Superior temporal gyrus (tissue), 1 donor: ENCODE data around the gene TPST1.
"Not testable (repeated sequence)": the region's sequence is repeated elsewhere in the genome, so short reads cannot be mapped to it uniquely, and the experiment has no call there.

Experiments
- DNase-seq: peaks from one replicate; pipeline ENCODE4 v3.0.0-alpha.2; 2016; ENCODE audit errors: extremely low spot score

TPST1 gene

DNA sequence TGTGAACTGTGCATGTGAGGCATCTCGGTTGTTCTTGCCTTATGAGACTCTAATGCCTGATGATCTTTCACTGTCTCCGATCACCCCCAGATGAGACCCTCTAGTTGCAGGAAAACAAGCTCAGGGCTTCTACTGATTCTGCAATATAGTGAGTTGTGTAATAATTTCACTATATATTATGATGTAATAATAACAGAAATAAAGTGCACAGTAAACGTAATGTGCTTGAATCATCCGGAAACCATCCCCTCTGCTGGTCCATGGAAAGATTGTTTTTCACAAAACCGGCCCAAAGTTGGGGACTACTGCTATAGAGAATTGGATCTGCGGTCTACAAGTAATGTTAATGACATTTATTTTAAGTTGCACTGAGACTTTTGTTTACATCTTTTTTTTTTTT lies 126.7 kb downstream of the TPST1 start:
- no peak for DNase-seq

GRCh38 chr7:66333443-66333842 lies 128.3 kb downstream of the TPST1 start:
- no peak for DNase-seq

DNA sequence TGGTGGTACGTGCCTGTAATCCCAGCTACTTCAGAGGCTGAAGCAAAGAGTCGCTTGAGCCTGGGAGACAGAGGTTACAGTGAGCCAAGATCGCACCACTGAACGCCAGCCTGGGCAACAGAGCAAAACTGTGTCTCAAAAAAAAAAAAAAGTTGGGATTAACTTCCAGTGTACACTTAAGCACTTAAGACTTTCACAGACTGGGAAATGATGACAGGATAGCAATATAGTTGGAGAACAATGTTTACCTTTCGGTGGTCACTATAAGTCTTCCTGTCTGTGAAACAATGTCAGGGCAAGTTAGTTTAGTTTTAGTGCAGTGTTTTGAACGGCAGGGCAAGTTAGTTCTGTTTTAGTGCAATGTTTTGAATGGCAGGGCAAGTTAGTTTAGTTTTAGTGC lies 130.2 kb downstream of the TPST1 start:
- no peak for DNase-seq

DNA sequence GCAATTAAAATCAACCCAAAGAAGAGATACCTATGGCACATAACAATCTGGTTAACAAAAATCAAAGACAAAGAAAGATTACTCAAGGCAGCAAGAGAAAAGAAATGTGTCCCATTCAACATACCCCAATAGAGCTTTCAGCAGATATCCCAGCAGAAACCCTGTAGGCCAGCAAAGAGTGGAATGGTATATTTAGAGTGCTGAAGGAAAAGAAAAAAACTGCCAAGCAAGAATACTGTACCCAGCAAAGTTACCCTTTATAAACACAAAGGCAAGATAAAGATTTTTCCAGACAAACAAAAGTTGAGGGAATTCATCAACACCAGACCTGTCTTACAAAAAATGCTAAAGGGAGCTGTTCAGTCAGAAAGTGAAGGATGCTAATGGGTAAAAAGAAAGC lies 131.6 kb downstream of the TPST1 start:
- no peak for DNase-seq

GRCh38 chr7:66339141-66339540 lies 134.0 kb downstream of the TPST1 start:
- no peak for DNase-seq

GRCh38 chr7:66344166-66344565 lies 139.0 kb downstream of the TPST1 start:
- DNase-seq, result no peak

DNA sequence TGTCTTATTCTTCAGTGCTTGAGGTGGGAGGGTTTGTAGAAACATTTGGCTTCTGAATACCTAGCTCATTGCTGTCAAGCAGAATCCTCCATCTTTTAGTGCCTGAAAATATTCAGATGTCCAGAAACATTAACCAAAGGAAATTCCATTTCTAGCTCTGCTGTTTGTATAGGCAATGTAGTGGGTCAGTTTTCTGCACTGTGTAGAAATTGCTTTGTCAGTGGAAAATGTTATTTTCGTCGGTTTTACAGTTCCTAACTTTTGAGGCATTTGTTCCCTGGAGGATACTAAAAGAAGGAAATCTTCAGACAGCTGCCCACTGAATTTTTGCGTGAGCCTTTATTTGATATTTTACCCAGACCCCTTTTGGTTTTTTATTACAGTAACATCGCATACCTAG lies 143.4 kb downstream of the TPST1 start:
- peak; percentile 24 for DNase-seq

GRCh38 chr7:66348959-66349358 lies 143.8 kb downstream of the TPST1 start:
- no peak for DNase-seq

DNA sequence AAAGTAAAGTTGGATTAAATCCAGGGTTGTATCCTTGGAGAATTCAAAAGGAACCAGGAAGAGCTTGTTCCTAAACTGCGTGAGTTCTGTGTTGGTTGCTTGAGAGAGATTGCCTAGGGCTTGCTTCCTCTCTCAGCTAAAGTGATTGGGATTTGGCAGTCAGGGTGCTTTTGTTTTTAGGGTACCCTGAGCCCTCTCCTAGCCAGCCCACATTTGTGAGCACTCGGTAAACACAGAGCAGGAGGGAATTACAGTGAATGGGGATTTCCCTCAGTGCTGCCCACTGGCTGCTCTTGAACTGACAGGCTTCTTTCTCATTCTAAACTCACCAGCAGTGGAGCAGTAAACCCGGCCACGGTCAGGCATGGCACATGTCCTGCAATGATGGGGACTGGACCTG lies 146.9 kb downstream of the TPST1 start:
- DNase-seq, result no peak

GRCh38 chr7:66353547-66353946 lies 148.4 kb downstream of the TPST1 start:
- DNase-seq, result no peak

- DNase-seq, result no peak
Observed at GRCh38 chr7:66355756-66356155, 150.6 kb downstream of the TPST1 start.

DNA sequence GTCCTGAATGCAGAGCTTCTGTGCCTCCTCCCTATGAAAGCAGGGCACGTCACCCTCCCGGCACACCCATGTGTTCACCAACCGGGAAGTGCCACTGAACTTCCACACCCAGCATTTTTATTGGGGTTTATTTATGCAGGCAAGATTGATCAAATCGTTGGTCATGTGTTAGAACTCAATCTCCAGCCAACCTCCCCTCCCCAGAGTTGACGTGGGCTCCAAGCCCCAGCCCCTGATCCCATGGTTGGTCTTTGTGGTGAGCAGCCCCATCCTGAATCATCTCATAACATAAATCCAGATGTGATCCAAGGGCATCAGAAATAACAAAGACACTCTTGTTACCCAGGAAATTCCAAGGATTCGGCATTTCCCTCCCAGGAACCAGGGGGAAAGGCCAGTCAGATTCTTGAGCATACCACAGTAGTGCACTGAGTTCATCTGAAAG lies 151.2 kb downstream of the TPST1 start:
- DNase-seq, result no peak

GRCh38 chr7:66357087-66357486 lies 152.0 kb downstream of the TPST1 start:
- no peak for DNase-seq

DNA sequence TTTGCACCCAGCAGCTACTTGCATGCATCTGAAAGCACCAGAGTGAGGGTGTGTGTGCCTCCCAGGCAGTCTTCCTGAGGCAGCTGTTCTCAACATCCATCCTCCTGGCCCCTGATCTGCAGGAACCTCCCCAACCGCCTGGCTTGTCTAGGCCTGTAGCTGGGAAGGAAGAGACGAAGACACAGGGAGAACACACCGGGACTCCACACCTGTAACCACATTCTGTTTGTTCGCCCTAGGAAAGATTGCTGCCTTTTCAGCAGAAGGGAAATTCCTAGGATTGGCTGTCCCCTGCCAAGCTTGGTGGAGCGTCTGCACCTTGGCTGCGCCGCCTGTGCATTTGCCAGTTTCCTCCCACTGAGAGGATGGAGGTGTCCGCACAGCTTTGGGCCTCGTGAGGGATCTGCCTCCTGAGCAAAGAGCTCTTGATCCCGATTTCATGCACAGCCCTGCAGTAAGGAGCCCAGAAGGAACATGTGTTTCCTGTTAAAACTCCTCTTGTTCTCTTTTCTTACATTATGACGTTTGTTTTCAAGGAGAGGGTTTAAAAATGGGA lies 154.6 kb downstream of the TPST1 start:
- DNase-seq, result peak; percentile 63

DNA sequence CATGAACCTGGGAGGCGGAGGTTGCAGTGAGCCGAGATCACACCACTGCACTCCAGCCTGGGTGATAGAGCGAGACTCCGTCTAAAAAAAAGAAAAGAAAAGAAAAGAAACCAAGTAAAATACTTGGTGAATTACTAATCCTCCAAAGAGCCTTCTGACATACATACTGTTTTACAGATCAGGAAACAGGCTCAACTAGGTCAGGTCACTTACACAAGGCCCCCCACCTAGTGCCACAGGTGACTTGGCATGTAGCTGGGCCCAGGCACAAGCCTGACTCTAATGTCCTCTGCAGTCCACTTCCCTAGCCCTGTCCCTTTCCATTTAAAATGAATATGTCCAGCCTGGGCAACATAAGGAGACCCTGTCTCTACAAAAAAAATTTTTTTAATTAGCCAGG lies 157.0 kb downstream of the TPST1 start:
- DNase-seq, result no peak

- no peak for DNase-seq
Observed at GRCh38 chr7:66363635-66364034, 158.5 kb downstream of the TPST1 start.

DNA sequence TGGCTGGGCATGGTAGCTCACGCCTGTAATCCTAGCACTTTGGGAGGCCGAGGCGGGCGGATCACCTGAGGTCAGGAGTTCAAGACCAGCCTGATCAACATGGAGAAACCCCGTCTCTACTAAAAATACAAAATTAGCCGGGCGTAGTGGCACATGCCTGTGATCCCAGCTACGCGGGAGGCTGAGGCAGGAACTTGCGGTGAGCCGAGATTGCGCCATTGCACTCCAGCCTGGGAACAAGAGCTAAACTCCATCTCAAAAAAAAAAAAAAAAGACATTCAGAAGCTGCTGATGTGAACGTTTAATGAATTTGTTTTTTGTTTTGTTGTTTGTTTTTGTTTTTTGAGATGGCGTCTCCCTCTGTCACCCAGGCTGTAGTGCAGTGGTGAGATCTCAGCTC lies 159.9 kb downstream of the TPST1 start:
- not testable (repeated sequence) for DNase-seq

DNA sequence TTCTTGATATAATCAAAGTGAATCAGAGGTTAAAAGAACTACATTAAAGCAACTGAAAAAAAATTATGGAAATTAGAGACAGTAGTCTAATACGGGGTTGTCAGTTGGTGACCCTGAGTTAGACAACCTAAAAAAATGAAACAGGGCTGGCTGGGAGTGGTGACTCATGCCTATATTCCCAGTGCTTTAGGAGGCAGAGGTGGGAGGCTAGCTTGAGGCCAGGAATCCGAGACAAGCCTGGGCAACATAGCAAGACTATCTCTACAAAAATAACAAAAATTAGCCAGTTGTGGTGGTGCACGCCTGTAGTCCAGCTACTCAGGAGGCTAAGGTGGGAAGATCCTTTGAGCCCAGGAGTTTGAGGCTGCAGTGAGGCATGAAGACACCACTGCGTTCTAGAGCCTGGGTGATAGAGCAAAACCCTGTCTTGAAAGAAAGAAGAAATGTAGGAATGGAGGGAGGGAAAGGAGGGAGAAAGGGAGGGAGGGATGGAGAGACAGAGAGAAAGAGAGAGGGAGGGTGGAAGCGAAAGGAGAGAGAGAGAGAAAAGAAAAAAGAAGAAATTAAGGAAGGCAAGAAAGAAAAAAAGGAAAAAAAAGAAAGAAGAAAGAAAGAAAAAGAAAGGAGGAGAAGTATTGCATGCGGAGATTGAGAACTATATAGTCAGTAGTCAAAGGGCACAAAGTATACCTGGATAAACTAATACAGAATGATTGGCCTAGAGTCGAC lies 166.1 kb downstream of the TPST1 start:
- DNase-seq, result no peak

DNA sequence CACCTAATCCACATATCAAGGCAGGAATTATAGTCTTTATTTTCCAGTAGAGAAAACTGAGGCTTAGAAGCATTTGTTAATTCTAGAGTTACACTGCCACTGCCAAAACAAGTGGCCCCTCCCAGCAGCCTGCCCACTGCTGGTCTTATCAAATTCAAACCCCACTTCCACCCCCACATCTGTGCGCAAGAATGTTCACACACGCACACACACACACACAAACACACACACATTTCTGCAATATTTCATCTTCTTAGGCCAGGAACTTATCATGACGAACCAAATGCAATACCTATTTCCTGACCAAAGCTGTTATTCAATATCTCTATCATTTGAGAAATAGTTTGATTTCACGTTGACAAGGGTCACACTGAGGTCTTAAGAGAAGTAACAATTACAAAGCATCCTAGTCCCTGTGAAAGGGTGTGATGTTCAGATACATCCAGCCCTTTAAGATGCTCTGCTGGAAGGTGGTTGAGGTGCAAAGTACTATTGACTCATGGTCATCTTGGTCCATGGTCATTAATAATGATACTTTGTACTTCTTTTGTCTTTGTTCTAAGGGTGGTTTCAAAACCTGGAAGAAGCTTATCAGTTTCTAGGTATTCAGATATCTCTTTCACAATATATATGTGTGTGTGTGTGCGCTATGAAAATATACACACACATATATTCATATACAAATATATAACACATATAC lies 169.2 kb downstream of the TPST1 start:
- DNase-seq, result not testable (repeated sequence)

DNA sequence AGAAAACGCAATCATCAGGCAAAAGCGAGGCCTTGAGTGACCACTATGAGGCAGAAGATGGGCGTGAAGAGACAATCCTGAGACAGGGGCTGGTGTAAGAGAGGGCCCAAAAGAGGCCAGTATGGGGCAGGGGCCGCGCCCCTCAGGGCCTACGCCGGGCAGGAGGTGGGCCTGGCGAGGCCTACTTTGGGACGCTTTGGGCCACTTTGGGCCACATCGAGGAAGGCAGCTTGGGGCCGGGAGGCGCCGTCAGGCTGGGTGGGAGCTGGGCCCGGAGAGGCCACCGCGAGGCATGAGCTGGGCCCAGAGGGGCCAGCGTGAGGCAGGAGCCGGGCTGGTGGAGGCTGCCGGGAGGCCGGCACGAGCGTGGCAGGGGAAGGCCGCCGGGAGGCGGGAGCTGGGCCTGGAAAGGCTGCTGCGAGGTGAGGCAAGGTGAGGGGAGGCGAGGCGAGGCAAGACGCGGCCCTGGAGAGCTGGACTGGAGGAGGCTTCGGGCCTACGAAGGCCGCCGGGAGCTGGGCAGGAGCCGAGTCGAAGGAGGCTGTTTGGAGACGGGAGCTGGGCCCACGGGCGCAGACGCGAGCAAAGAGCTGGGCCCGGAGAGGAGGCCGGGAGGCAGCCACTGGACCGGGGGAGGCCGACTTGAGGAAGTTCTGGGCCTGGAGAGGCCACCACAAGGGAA lies 171.3 kb downstream of the TPST1 start:
- no peak for DNase-seq

- no peak for DNase-seq
Observed at GRCh38 chr7:66377045-66377444, 171.9 kb downstream of the TPST1 start.

DNA sequence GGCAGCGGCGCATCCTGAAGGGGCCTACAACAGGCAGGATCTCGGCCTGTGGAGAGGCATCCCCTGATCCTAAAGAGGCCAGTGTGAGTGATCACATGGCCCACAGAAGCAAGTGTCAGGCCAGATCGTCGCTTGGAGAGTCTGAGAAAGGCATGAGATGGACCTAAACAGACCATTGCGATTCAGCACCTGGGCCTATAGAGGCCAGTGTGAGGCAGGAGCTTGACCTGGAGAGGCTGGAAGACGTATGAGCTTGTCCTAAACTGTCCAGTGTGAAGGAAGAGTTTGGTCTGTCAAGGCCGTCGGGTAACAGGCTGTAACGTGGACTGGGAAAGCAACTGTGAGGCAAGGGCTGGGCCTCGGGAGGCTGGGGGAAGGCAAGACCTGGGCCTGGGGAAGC lies 172.6 kb downstream of the TPST1 start:
- no peak for DNase-seq
